Measurements from ENCODE around the gene PCK1. TPM values are rescaled to one million over a fixed set of nuclear protein-coding genes. Genes with fewer than 3 reads are reported as not detected.

The PCK1 gene
- total and polyA plus RNA-seq, 8 donors: 0.12 to 311 (median 0.67) TPM

DNA sequence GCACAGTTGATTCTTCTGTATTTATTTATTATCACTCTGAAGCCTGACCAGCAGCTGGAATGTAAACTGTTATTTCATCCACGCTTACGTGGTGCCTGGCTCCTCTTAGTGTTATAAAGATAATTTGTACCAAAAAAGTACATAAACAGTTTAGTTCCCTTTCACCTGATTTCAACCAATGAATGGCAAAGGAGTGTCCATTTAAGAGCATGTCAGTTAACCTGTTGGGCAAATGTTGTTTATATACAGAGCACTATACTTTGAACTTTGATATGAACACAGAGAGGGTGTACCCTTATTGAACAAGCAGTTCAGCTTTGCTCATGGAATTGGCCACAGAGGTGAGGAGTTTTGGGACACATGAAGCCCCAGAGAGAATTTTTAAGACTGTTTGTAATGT, 28.8 kb upstream of the PCK1 start:
- WGBS, 5 donors: 21 to 58% (median 43%) methylated on average over 2 of the region's 2 CpGs
- DNase-seq: no peak
- intact Hi-C loops (cut with DNase I; ENCODE audit: low total_unique reads): no loop called here

DNA sequence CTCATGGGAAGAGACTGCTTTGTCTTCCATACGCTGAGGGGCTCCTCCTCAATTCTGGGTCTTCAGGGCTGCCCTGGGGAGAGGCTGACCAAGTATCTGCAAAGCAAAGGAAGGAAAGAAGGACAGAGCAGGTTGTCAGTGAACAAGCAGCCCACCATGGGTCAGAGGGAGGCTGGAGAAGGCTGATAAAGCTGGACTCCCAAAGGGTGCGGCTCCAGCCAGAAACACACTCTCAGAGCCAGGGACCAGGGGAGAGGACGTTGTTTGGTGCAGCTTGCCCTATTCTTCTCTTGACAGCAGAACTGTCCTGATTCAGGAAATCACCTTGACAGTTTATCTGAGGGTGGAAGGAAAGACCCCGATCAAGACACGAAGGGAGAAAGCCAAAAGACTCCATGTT, 25.6 kb upstream of the PCK1 start:
- H3K27ac ChIP-seq: no peak overlapping the region
- DNase-seq: no peak
- 79 to 87% (median 81%) methylated on average over 5 of the region's 5 CpGs for WGBS, 5 donors
- intact Hi-C loops (cut with DNase I; ENCODE audit: low total_unique reads): no loop called here
- H3K4me3 ChIP-seq: no peak overlapping the region
- H3K36me3 ChIP-seq: no peaks in the 10 kb centered on the region
- no peak for TF ChIP-seq POLR2AphosphoS5 (IDR thresholded peaks at IDR 0.05)
- no peak for TF ChIP-seq EP300 (IDR thresholded peaks at IDR 0.05)
- TF ChIP-seq, protein P1, sequence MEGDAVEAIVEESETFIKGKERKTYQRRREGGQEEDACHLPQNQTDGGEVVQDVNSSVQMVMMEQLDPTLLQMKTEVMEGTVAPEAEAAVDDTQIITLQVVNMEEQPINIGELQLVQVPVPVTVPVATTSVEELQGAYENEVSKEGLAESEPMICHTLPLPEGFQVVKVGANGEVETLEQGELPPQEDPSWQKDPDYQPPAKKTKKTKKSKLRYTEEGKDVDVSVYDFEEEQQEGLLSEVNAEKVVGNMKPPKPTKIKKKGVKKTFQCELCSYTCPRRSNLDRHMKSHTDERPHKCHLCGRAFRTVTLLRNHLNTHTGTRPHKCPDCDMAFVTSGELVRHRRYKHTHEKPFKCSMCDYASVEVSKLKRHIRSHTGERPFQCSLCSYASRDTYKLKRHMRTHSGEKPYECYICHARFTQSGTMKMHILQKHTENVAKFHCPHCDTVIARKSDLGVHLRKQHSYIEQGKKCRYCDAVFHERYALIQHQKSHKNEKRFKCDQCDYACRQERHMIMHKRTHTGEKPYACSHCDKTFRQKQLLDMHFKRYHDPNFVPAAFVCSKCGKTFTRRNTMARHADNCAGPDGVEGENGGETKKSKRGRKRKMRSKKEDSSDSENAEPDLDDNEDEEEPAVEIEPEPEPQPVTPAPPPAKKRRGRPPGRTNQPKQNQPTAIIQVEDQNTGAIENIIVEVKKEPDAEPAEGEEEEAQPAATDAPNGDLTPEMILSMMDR (IDR thresholded peaks at IDR 0.05): no peak
- TF ChIP-seq POLR2A (IDR thresholded peaks at IDR 0.05): no peak
- H3K4me1 ChIP-seq: peaks cover 0 to 15% (median 6%) of the 10 kb centered on the region in 4 donors
- H3K9me3 ChIP-seq: peaks cover 0 to 14% (median 9%) of the 10 kb centered on the region in 4 donors
- no peaks in the 10 kb centered on the region for H3K27me3 ChIP-seq

More for the DNA sequence above, 28.8 kb upstream of the PCK1 start:
- Histone ChIP-seq H3K36me3 (no peaks in the 10 kb centered on the region), H3K27me3 (no peaks in the 10 kb centered on the region), H3K27ac (peak overlapping the region in 1 of 5 donors; percentile 32), H3K4me1 (peaks cover 2 to 25% (median 9%) of the 10 kb centered on the region in 4 donors), H3K4me3 (no peak overlapping the region), H3K9me3 (peaks cover 0 to 14% (median 2%) of the 10 kb centered on the region in 4 donors)
- no peak for TF ChIP-seq EP300 (IDR thresholded peaks at IDR 0.05)
- TF ChIP-seq, protein P1 (IDR thresholded peaks at IDR 0.05): no peak
- TF ChIP-seq POLR2AphosphoS5 (IDR thresholded peaks at IDR 0.05): no peak
- no peak for TF ChIP-seq POLR2A (IDR thresholded peaks at IDR 0.05)

DNA sequence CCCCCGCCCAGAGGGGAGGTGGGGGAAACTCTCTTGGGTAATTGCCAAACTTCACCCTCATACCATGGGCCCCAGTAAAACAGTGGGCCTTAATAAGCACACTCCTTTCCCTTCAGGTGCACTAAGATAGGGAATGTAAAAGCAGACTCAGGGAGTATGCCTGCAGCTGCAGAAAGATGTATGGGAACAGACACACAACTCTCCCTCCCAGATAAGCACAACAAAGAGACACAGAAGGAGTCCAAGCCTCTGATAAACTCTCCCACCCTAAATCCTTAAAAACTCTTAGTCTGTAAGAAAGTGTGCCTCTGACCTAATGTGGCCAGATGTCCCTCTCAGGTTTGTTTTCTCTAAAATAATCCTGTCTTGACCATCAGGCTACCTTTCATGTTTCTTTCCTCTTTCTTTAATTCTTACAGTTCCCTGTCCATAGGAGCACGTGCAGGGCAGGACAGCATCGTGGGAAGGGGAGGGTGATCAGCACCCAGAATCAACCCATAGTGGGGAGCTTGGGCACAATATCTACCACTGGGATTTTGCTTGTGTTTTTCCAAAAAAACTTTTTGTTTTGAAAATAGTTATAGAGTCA, 24.7 kb upstream of the PCK1 start:
- Histone ChIP-seq H3K4me1 (peaks cover 0 to 15% (median 6%) of the 10 kb centered on the region in 4 donors), H3K9me3 (peaks cover 0 to 14% (median 9%) of the 10 kb centered on the region in 4 donors), H3K27ac (no peak overlapping the region), H3K27me3 (no peaks in the 10 kb centered on the region), H3K36me3 (no peaks in the 10 kb centered on the region), H3K4me3 (no peak overlapping the region)
- no peak for DNase-seq
- WGBS, 5 donors: 40 to 70% (median 60%) methylated on average over 2 to 3 of the region's 3 CpGs
- TF ChIP-seq POLR2AphosphoS5 (IDR thresholded peaks at IDR 0.05) (no peak), POLR2A (IDR thresholded peaks at IDR 0.05) (no peak), EP300 (IDR thresholded peaks at IDR 0.05) (no peak)
- TF ChIP-seq, protein P1 (IDR thresholded peaks at IDR 0.05): no peak
- intact Hi-C loops (cut with DNase I; ENCODE audit: low total_unique reads): no loop called here

DNA sequence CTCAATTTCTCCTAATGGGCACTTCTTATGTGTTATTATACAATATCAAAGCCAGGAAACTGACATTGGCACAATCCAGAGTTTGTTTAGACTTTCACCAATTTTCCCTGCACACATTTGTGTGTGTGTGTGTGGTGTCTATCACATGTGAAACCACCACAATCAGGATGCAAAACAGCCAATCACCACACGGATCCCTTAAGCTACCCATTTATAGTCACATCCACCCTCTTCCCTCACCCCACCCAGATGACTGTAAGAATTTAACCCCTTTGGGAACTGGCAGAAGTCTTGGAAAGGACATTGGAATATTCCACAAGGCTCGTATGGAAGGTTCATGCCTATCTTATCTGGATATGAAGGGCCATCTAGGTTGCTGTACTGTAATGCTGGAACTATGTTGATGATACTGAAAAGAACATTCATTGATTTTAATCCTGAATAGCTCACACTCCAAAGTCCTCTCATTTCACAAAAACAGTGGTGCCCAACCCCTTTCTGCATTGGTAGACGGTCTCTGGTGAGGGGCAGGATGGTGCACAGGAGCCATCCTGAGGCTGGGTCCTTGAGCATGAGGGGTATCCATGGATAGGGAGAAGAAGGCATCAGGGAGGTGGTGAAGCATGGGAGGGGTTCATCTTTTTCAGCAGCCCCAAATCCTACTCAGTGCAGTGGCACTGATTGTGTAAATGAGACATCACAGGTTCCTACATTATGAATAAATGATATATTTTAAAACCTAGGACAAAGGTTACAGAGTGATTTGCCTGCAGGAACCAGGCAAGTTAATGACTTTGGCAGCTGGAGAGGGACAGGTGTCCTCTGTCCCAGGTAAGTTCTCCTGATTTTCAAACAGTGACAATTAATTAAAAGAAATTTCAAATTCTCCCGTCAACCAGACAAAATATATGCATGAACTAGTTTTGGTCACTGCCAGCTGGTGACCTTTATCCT, 23.9 kb upstream of the PCK1 start:
- H3K9me3 ChIP-seq: peaks cover 0 to 14% (median 9%) of the 10 kb centered on the region in 4 donors
- H3K36me3 ChIP-seq: no peaks in the 10 kb centered on the region
- intact Hi-C loops (cut with DNase I; ENCODE audit: low total_unique reads): no loop called here
- H3K4me3 ChIP-seq: no peak overlapping the region
- TF ChIP-seq POLR2AphosphoS5 (IDR thresholded peaks at IDR 0.05) (no peak), EP300 (IDR thresholded peaks at IDR 0.05) (no peak), POLR2A (IDR thresholded peaks at IDR 0.05) (no peak)
- TF ChIP-seq, protein P1 (IDR thresholded peaks at IDR 0.05): no peak
- DNase-seq: no peak
- no peaks in the 10 kb centered on the region for H3K27me3 ChIP-seq
- WGBS, 5 donors: 66 to 79% (median 70%) methylated on average over 4 of the region's 4 CpGs
- H3K27ac ChIP-seq: no peak overlapping the region
- peaks cover 0 to 7% (median 3%) of the 10 kb centered on the region in 4 donors for H3K4me1 ChIP-seq

Measured in stomach (tissue), 9 donors.